Sigmoid colon (tissue), 4 donors: ENCODE results near the gene MPP1.

Experiments used
- CTCF ChIP-seq, 4 experiments: fragments of 450-650 bp in 3 of 4; fragments of 200-600 bp in 1 of 4; IDR thresholded peaks; one replicate each; pipeline ENCODE4 v1.5.1; 2016 to 2019; ENCODE audit warnings: antibody characterized with exemption in 4 of 4, mild to moderate bottlenecking in 3 of 4, moderate library complexity in 2 of 4
- EP300 ChIP-seq, 4 donors: sonication (generic); formaldehyde crosslinking; IDR thresholded peaks; one replicate each; pipeline ENCODE4 v1.6.1; 2017; ENCODE audit warnings: antibody characterized with exemption in 4 of 4
- POLR2A ChIP-seq, 2 donors: fragments of 450-650 bp; IDR thresholded peaks; one replicate each; pipeline ENCODE4 v1.6.1; 2016; ENCODE audit warnings: antibody characterized with exemption in 2 of 2, mild to moderate bottlenecking in 2 of 2, moderate library complexity in 2 of 2
- POLR2AphosphoS5 ChIP-seq, 4 donors: sonication (generic); formaldehyde crosslinking; IDR thresholded peaks; one replicate each; pipeline ENCODE4 v1.6.1; 2017; ENCODE audit warnings: antibody characterized with exemption in 4 of 4

- TF ChIP-seq CTCF (IDR thresholded peaks at IDR 0.05) (no peak), POLR2A (IDR thresholded peaks at IDR 0.05) (no peak), EP300 (IDR thresholded peaks at IDR 0.05) (no peak), POLR2AphosphoS5 (IDR thresholded peaks at IDR 0.05) (no peak)
Observed at GRCh38 chrX:154739952-154740465, 65.3 kb downstream of the MPP1 start.
